ENCODE results near the gene BMERB1.

Gene BMERB1

GRCh38 chr16:15587152-15587825 is 152.9 kb downstream of the BMERB1 start:
- peaks cover 17% of the 10 kb centered on the region for H3K27me3 Mint-ChIP-seq (ENCODE audit: low read depth, poor library complexity)
- no peak overlapping the region for H3K4me3 Mint-ChIP-seq
- H3K36me3 Mint-ChIP-seq (ENCODE audit: low read depth) = peaks cover 93% of the 10 kb centered on the region
- H3K27ac Mint-ChIP-seq = no peak overlapping the region
- DNase-seq = no peak
- H3K4me1 Mint-ChIP-seq = peaks cover 18% of the 10 kb centered on the region
- TF ChIP-seq CTCF (IDR thresholded peaks at IDR 0.05) = no peak
- H3K9me3 Mint-ChIP-seq = peaks cover 82% of the 10 kb centered on the region

- H3K36me3 Mint-ChIP-seq (ENCODE audit: low read depth) = peaks cover 91% of the 10 kb centered on the region
These were observed 157.9 kb downstream of the BMERB1 start for GRCh38 chr16:15592324-15592723.

GRCh38 chr16:15593235-15593634 is 158.8 kb downstream of the BMERB1 start:
- no peak for TF ChIP-seq CTCF (IDR thresholded peaks at IDR 0.05)
- no peak overlapping the region for H3K27ac Mint-ChIP-seq

More at GRCh38 chr16:15592324-15592723, 157.9 kb downstream of the BMERB1 start:
- H3K27me3 Mint-ChIP-seq (ENCODE audit: low read depth, poor library complexity) = peaks cover 16% of the 10 kb centered on the region
- no peak for TF ChIP-seq CTCF (IDR thresholded peaks at IDR 0.05)
- DNase-seq = no peak
- H3K27ac Mint-ChIP-seq = no peak overlapping the region
- H3K9me3 Mint-ChIP-seq = peaks cover 57% of the 10 kb centered on the region
- no peak overlapping the region for H3K4me3 Mint-ChIP-seq
- H3K4me1 Mint-ChIP-seq = peaks cover 40% of the 10 kb centered on the region

GRCh38 chr16:15594711-15595320 is 160.4 kb downstream of the BMERB1 start:
- H3K27me3 Mint-ChIP-seq (ENCODE audit: low read depth, poor library complexity) = peaks cover 10% of the 10 kb centered on the region
- H3K27ac Mint-ChIP-seq = no peak overlapping the region
- peaks cover 83% of the 10 kb centered on the region for H3K36me3 Mint-ChIP-seq (ENCODE audit: low read depth)
- peaks cover 51% of the 10 kb centered on the region for H3K4me1 Mint-ChIP-seq
- peaks cover 32% of the 10 kb centered on the region for H3K9me3 Mint-ChIP-seq
- no peak for TF ChIP-seq CTCF (IDR thresholded peaks at IDR 0.05)
- no peak overlapping the region for H3K4me3 Mint-ChIP-seq
- DNase-seq = no peak

More at GRCh38 chr16:15593235-15593634, 158.8 kb downstream of the BMERB1 start:
- Mint-ChIP-seq H3K9me3 (peaks cover 48% of the 10 kb centered on the region), H3K4me3 (no peak overlapping the region), H3K36me3 (ENCODE audit: low read depth) (peaks cover 88% of the 10 kb centered on the region), H3K27me3 (ENCODE audit: low read depth, poor library complexity) (peaks cover 13% of the 10 kb centered on the region), H3K4me1 (peaks cover 40% of the 10 kb centered on the region)
- DNase-seq = no peak

GRCh38 chr16:15597135-15597534 is 162.7 kb downstream of the BMERB1 start:
- Mint-ChIP-seq H3K4me1 (peaks cover 57% of the 10 kb centered on the region), H3K27ac (no peak overlapping the region), H3K27me3 (ENCODE audit: low read depth, poor library complexity) (peaks cover 4% of the 10 kb centered on the region), H3K9me3 (peaks cover 13% of the 10 kb centered on the region), H3K4me3 (no peak overlapping the region), H3K36me3 (ENCODE audit: low read depth) (peaks cover 86% of the 10 kb centered on the region)
- TF ChIP-seq CTCF (IDR thresholded peaks at IDR 0.05) = no peak
- DNase-seq = no peak

All from nephron progenitor cell (in vitro differentiated cells).